IMR-90 (cell line): ENCODE results near the gene MAGI1.

Experiments used
- CTCF ChIP-seq: conservative IDR thresholded peaks from 2 replicates; pipeline ENCODE4 v1.5.1; 2012; ENCODE audit warnings: mild to moderate bottlenecking, low read depth, low read length, improper control_type of control experiment
- MAFK ChIP-seq: IDR thresholded peaks from 2 replicates; pipeline ENCODE4 v1.6.1; 2012; ENCODE audit warnings: low read depth, low read length, improper control_type of control experiment
- POLR2A ChIP-seq: IDR thresholded peaks from 2 replicates; pipeline ENCODE4 v1.6.1; 2012; ENCODE audit warnings: mild to moderate bottlenecking, low read depth, low read length
- RAD21 ChIP-seq: IDR thresholded peaks from 2 replicates; pipeline ENCODE4 v1.6.1; 2012; ENCODE audit warnings: low read length, improper control_type of control experiment
- RFX5 ChIP-seq: IDR thresholded peaks from 2 replicates; pipeline ENCODE4 v1.8.0; 2012; ENCODE audit warnings: low read depth, mild to moderate bottlenecking, low read length, moderate library complexity
- USF2 ChIP-seq: fragments of 150-350 bp; IDR thresholded peaks from 2 replicates; pipeline ENCODE4 v1.6.1; 2017; ENCODE audit warnings: mild to moderate bottlenecking, antibody characterized with exemption, low read length, low read depth

GRCh38 chr3:65945953-65946352 lies 92.8 kb downstream of the MAGI1 start:
- TF ChIP-seq CTCF (no peak), RAD21 (no peak), USF2 (no peak), POLR2A (no peak), RFX5 (no peak), MAFK (no peak)
